ENCODE measurements around the gene RGL4. TPM values are rescaled to one million over a fixed set of nuclear protein-coding genes. Genes with fewer than 3 reads are reported as not detected.

The RGL4 gene
- total and polyA plus RNA-seq, 9 donors = 0.20 to 0.31 TPM; not detected in 7

DNA sequence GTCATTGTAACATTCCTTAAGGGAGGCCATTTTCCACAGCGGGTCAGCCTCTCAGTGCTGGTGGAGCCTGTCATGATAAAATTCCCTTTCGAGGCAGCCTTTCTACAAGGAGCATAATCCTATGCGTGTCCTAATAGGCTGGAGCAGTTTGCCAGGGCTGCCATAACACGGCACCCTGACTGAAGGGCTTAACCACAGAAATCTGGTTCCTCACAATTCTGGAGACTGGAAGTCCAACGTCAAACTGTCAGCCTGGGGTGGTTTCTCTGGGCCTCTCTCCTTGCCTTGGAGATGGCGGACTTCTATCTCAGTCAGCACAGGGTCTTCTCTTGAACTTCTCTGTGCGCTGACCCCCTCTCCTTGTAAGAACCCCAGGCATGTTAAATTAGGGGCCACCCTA lies 1.4 kb upstream of the RGL4 start:
- Histone ChIP-seq H3K4me3 (no peak overlapping the region), H3K9me3 (no peaks in the 10 kb centered on the region), H3K4me1 (ENCODE audit: insufficient read depth) (no peaks in the 10 kb centered on the region), H3K27me3 (no peaks in the 10 kb centered on the region), H3K36me3 (no peaks in the 10 kb centered on the region), H3K27ac (no peak overlapping the region)
- TF ChIP-seq, protein P1, sequence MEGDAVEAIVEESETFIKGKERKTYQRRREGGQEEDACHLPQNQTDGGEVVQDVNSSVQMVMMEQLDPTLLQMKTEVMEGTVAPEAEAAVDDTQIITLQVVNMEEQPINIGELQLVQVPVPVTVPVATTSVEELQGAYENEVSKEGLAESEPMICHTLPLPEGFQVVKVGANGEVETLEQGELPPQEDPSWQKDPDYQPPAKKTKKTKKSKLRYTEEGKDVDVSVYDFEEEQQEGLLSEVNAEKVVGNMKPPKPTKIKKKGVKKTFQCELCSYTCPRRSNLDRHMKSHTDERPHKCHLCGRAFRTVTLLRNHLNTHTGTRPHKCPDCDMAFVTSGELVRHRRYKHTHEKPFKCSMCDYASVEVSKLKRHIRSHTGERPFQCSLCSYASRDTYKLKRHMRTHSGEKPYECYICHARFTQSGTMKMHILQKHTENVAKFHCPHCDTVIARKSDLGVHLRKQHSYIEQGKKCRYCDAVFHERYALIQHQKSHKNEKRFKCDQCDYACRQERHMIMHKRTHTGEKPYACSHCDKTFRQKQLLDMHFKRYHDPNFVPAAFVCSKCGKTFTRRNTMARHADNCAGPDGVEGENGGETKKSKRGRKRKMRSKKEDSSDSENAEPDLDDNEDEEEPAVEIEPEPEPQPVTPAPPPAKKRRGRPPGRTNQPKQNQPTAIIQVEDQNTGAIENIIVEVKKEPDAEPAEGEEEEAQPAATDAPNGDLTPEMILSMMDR (IDR thresholded peaks at IDR 0.05) = no peak
- TF ChIP-seq POLR2A (IDR thresholded peaks at IDR 0.05) = no peak
- no peak for TF ChIP-seq EP300 (IDR thresholded peaks at IDR 0.05)
- no peak for DNase-seq
- 86 to 89% (median 87%) methylated on average over 7 of the region's 7 CpGs for WGBS, 3 donors
- intact Hi-C loops (cut with DNase I) = no loop called here

DNA sequence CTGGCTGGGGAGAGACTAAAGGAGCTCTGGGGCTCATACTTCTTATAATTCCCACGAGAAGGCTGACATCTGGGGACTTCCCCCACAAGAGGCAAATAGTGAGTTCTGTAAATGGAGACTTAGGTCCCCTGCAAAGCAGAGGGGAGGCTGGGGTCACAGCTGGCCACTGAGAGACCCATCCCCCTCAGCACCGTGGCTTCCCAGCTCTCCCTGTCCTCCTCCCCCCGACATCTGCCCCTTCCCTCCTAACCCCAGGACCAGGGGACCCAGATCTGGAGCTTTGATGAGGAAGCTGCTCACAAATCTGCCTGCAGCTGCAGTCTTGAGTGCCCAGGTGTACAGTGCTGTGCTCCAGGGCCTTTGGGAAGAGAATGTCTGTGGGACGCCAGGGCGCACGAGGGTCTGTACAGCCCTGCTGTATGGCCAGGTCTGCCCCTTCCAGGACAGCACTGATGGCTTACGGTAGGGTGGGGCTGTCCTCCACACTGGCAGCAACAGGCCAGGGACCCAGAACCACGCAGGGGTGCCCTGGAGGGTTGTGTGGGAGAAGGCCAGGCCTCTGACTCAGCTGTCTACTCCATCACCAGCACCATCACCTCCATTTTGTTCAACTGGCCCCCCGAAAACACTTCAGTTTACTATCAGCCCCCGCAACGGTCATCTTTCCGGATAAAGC lies 1.1 kb downstream of the RGL4 start:
- Histone ChIP-seq H3K4me3 (no peak overlapping the region), H3K9me3 (no peaks in the 10 kb centered on the region), H3K27me3 (no peaks in the 10 kb centered on the region), H3K27ac (no peak overlapping the region), H3K4me1 (ENCODE audit: insufficient read depth) (no peaks in the 10 kb centered on the region), H3K36me3 (no peaks in the 10 kb centered on the region)
- intact Hi-C loops (cut with DNase I) = no loop called here
- TF ChIP-seq, protein P1 (IDR thresholded peaks at IDR 0.05) = no peak
- TF ChIP-seq EP300 (IDR thresholded peaks at IDR 0.05) = no peak
- TF ChIP-seq POLR2A (IDR thresholded peaks at IDR 0.05) = no peak
- WGBS, 3 donors = 90 to 91% (median 91%) methylated on average over 12 of the region's 12 CpGs
- DNase-seq = no peak

DNA sequence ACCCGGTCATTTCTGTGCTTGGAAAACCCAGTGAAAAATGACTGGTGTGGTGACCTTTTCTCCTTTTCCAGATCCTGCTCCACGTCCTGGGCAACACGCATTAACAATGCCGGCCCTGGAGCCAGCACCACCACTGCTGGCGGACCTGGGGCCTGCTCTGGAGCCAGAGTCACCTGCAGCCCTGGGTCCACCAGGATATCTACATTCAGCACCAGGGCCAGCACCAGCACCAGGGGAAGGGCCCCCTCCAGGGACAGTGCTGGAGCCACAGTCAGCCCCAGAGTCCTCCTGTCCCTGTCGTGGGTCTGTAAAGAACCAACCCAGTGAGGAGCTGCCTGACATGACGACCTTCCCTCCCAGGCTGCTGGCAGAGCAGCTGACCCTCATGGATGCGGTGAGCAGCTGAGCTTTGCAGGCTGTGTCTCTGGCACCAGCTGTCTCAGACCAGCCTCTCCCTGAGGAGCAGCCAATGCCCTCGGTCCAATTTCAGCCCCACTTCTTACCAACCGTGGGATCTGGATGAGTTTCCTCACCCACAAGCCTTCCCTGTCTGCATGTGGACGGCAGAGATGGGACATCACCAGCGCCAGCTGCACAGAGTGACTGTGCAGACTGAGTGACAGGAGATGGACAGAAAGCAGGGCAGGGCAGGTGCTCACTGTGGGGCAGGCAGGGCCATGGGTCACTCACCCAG lies 1.9 kb downstream of the RGL4 start:
- Histone ChIP-seq H3K27ac (no peak overlapping the region), H3K4me1 (ENCODE audit: insufficient read depth) (no peaks in the 10 kb centered on the region), H3K36me3 (no peaks in the 10 kb centered on the region), H3K9me3 (no peaks in the 10 kb centered on the region), H3K4me3 (no peak overlapping the region), H3K27me3 (no peaks in the 10 kb centered on the region)
- WGBS, 3 donors = 87 to 90% (median 87%) methylated on average over 12 of the region's 12 CpGs
- TF ChIP-seq POLR2A (IDR thresholded peaks at IDR 0.05) (no peak), EP300 (IDR thresholded peaks at IDR 0.05) (no peak)
- TF ChIP-seq, protein P1 (IDR thresholded peaks at IDR 0.05) = no peak
- no peak for DNase-seq
- intact Hi-C loops (cut with DNase I) = no loop called here

DNA sequence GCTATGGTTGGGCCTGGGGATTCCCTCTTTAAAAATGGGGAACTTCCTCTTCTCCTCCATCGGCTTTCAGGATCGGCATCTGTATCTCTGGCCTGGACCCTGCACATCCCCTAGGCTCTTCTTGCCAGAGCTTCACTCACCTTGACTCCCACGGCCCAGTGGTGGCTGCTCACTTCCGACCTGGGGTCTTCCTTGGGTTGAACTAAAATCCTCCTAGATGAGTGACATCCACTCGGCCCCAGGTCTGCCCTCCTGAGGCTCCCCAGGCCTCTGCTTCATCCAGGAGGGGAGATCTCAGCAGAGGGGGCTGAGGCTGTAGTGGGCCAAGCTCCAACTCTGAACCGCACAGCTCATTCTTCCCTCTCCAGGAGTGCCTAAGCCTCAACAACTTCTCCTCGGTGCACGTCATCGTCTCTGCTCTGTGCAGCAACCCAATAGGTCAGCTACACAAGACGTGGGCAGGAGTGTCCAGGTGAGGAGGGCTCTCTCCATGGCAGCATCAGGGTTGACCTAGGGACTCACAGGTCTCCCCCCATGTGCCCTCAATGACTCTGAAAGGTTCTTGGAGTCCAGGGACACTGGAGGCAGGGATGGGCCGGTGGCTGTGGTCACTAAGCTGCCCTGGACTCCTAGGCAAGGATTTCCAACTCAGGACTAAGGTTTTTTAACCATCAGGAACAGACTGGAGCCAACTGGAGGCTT lies 3.3 kb downstream of the RGL4 start:
- TF ChIP-seq POLR2A (IDR thresholded peaks at IDR 0.05) = no peak
- no peak for TF ChIP-seq EP300 (IDR thresholded peaks at IDR 0.05)
- TF ChIP-seq, protein P1 (IDR thresholded peaks at IDR 0.05) = no peak
- H3K4me1 ChIP-seq (ENCODE audit: insufficient read depth) = no peaks in the 10 kb centered on the region
- H3K4me3 ChIP-seq = no peak overlapping the region
- intact Hi-C loops (cut with DNase I) = no loop called here
- no peak overlapping the region for H3K27ac ChIP-seq
- no peaks in the 10 kb centered on the region for H3K9me3 ChIP-seq
- DNase-seq = peak in 1 of 5 donors; percentile 14
- H3K27me3 ChIP-seq = no peaks in the 10 kb centered on the region
- no peaks in the 10 kb centered on the region for H3K36me3 ChIP-seq
- WGBS, 3 donors = 91 to 96% (median 91%) methylated on average over 11 of the region's 11 CpGs

Measured in ovary (tissue), 9 donors.